OCI-LY7 (cell line): ENCODE results near the gene VIPR1. TPM values are rescaled to one million over a fixed set of nuclear protein-coding genes. Genes with fewer than 3 reads are reported as not detected.
A peak's percentile ranks its signal among the peaks of the same experiment; 100 is the strongest.

Source experiments
- BruUV-seq: library from RNA; stranded (reverse); fragments of 400-500 nt; replicated peaks from 2 replicates; lab custom pipeline; 2021; lab: Mats Ljungman, UMichigan
- CTCF ChIA-PET: fragments of 300-600 bp; sonication (Branson Sonifier 250); formaldehyde crosslinking; loops from one replicate; lab custom pipeline; 2022; ENCODE audit warnings: antibody characterized with exemption; ENCODE audit not compliant: unreplicated experiment; lab: Charles Lee
- POLR2A ChIA-PET: fragments of 300-600 bp; sonication (Branson Sonifier 250); formaldehyde crosslinking; loops from one replicate; lab custom pipeline; 2022; ENCODE audit warnings: antibody characterized with exemption; lab: Charles Lee
- DNase-seq: peaks from one replicate; pipeline ENCODE4 v3.0.0-alpha.2; 2015; ENCODE audit warnings: low spot score
- H2AFZ ChIP-seq: fragments of 200-600 bp; sonication (generic), shearing (Covaris generic); 2 replicates; pipeline ENCODE4 v1.6.1; 2014; ENCODE audit warnings: mild to moderate bottlenecking, antibody characterized with exemption, low read length, moderate library complexity
- H3K27ac ChIP-seq: fragments of 200-600 bp; sonication (generic); 2 replicates; pipeline ENCODE4 v1.5.1; 2014; ENCODE audit warnings: mixed run types, low read depth, mild to moderate bottlenecking, moderate library complexity, low read length, inconsistent platforms; ENCODE audit not compliant: poor library complexity, severe bottlenecking
- H3K36me3 ChIP-seq: fragments of 200-600 bp; sonication (generic); 2 replicates; pipeline ENCODE4 v1.6.1; 2014; ENCODE audit warnings: mild to moderate bottlenecking, antibody characterized with exemption, low read length, moderate library complexity, mixed read lengths; ENCODE audit not compliant: insufficient read depth
- H3K4me1 ChIP-seq: fragments of 200-600 bp; sonication (generic); 2 replicates; pipeline ENCODE4 v1.5.1; 2014; ENCODE audit warnings: mild to moderate bottlenecking, low read length; ENCODE audit not compliant: insufficient read depth, poor library complexity, severe bottlenecking
- H3K4me2 ChIP-seq: fragments of 200-600 bp; sonication (generic); 2 replicates; pipeline ENCODE4 v1.6.1; 2014; ENCODE audit warnings: mild to moderate bottlenecking, low read length
- H3K4me3 ChIP-seq: fragments of 200-600 bp; sonication (generic); 2 replicates; pipeline ENCODE4 v1.5.1; 2014; ENCODE audit warnings: mild to moderate bottlenecking, low read depth, low read length; ENCODE audit not compliant: poor library complexity, severe bottlenecking
- H3K79me2 ChIP-seq: fragments of 200-600 bp; sonication (generic); 2 replicates; pipeline ENCODE4 v1.6.1; 2016; ENCODE audit warnings: low read depth, mild to moderate bottlenecking, low read length, moderate library complexity, mixed read lengths; ENCODE audit not compliant: insufficient read depth
- H3K9me2 ChIP-seq: fragments of 200-600 bp; sonication (generic); 2 replicates; pipeline ENCODE4 v1.6.1; 2016; ENCODE audit warnings: mild to moderate bottlenecking, low read length, mixed read lengths; ENCODE audit not compliant: insufficient read depth
- H3K9me3 ChIP-seq: fragments of 200-600 bp; sonication (generic); 2 replicates; pipeline ENCODE4 v1.6.1; 2014; ENCODE audit warnings: mild to moderate bottlenecking, mixed run types, low read length, mixed read lengths
- H4K20me1 ChIP-seq: fragments of 200-600 bp; sonication (generic); 2 replicates; pipeline ENCODE4 v1.6.1; 2014; ENCODE audit warnings: mild to moderate bottlenecking, antibody characterized with exemption, low read length, moderate library complexity, mixed read lengths; ENCODE audit not compliant: insufficient read depth
- EZH2phosphoT487 ChIP-seq: fragments of 200-600 bp; sonication (generic); IDR thresholded peaks from 2 replicates; pipeline ENCODE4 v1.6.1; 2018; ENCODE audit warnings: low read depth, borderline replicate concordance, mild to moderate bottlenecking, mixed run types, antibody characterized with exemption, low read length, moderate library complexity, mixed read lengths
- intact Hi-C: fragments of 100-400 bp; cut with micrococcal nuclease; formaldehyde crosslinking; loops from one replicate; pipeline ENCODE4 v1.10.0; 2022; ENCODE audit not compliant: unreplicated experiment
- total RNA-seq, 2 experiments: library from RNA; depleted of rRNA in 1 of 2; stranded (reverse); fragments of >200 nt in 1 of 2; shearing (Covaris generic) in 1 of 2; gene quantifications; 2 replicates each; pipeline ENCODE4 v1.2.3, GENCODE V29; 2014 to 2022
- TF ChIP-seq, protein P1 (sequence below): fragments of 200-600 bp; sonication (generic); conservative IDR thresholded peaks from 2 replicates; pipeline ENCODE4 v1.5.1; 2014; ENCODE audit warnings: mild to moderate bottlenecking, antibody characterized with exemption, low read length, moderate library complexity, mixed read lengths

The VIPR1 gene
- total RNA-seq, 2 experiments from 2014 or later: not detected

DNA sequence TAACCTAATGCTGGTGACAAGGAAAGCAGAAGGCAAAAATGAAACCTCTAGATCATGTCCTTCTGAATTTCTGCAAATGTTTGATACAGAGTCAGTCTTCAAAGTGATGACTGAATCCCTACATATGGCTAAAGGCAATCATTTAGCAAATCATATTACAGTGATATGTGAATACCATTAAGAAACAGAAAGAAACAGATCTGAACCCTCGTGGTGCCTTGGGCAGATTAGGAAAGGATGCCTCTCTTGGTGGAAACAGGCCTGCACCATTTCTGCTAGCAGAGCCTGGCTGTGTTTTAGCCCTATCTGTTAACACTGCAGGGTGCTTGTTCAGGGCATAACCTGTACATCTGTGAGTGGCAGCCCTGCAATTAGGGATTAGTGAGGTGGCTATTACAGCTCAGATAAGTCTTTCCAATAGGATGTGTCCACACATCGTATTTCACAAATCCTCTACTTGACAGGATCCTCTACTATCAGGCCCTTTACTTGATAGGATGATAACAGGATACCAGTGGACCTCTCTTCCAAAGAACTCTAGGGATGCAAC is 67.2 kb downstream of the VIPR1 start:
- Histone ChIP-seq H2AFZ (no peak overlapping the region), H4K20me1 (no peaks in the 10 kb centered on the region), H3K4me2 (no peak overlapping the region), H3K4me1 (no peaks in the 10 kb centered on the region), H3K9me3 (peaks cover 11% of the 10 kb centered on the region), H3K27ac (no peak overlapping the region), H3K79me2 (peaks cover 9% of the 10 kb centered on the region; the same call in 1 of the 2 replicates), H3K36me3 (peaks cover 76% of the 10 kb centered on the region), H3K4me3 (no peak overlapping the region), H3K9me2 (no peaks in the 10 kb centered on the region)
- TF ChIP-seq, protein P1, sequence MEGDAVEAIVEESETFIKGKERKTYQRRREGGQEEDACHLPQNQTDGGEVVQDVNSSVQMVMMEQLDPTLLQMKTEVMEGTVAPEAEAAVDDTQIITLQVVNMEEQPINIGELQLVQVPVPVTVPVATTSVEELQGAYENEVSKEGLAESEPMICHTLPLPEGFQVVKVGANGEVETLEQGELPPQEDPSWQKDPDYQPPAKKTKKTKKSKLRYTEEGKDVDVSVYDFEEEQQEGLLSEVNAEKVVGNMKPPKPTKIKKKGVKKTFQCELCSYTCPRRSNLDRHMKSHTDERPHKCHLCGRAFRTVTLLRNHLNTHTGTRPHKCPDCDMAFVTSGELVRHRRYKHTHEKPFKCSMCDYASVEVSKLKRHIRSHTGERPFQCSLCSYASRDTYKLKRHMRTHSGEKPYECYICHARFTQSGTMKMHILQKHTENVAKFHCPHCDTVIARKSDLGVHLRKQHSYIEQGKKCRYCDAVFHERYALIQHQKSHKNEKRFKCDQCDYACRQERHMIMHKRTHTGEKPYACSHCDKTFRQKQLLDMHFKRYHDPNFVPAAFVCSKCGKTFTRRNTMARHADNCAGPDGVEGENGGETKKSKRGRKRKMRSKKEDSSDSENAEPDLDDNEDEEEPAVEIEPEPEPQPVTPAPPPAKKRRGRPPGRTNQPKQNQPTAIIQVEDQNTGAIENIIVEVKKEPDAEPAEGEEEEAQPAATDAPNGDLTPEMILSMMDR: no peak
- no peak for TF ChIP-seq EZH2phosphoT487
- intact Hi-C loops: no loop called here
- ChIA-PET POLR2A (no interaction called here), CTCF (no interaction called here)
- DNase-seq: no peak
- no TSS peak for BruUV-seq

DNA sequence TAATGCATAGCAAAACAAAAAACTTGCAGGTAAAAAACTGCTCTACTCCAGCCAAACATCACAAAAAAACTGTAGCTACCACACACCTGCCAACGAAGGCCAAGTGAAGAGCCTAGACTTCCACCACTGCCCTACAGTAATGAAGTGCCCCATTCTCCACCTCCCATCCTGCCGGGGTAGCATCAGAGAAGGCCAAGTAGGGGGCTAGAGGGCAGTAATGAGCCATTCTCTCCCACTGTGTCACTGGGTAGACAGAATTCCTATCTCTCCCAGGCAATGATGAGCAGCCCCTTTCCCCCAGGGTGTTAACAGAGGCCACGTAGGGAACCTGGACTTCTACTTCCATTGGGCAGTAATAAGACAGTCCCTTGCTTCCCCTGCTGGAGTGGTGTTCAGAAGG is 69.8 kb downstream of the VIPR1 start:
- Histone ChIP-seq H3K9me3 (peaks cover 26% of the 10 kb centered on the region), H3K4me3 (no peak overlapping the region), H3K4me1 (no peaks in the 10 kb centered on the region), H2AFZ (no peak overlapping the region), H4K20me1 (no peaks in the 10 kb centered on the region), H3K27ac (no peak overlapping the region), H3K4me2 (no peak overlapping the region), H3K79me2 (peaks cover 22% of the 10 kb centered on the region; the same call in 1 of the 2 replicates), H3K36me3 (peaks cover 75% of the 10 kb centered on the region), H3K9me2 (no peaks in the 10 kb centered on the region)
- TF ChIP-seq, protein P1: peak; percentile 77
- no peak for TF ChIP-seq EZH2phosphoT487
- POLR2A ChIA-PET: interaction anchor here (0.6 to 1.9 kb wide), 3 partner anchors 8 to 202 kb away, joined by 3 to 6 read pairs (median 6); partner anchors contain the start of gene SEC22C
- DNase-seq: peak; percentile 36
- CTCF ChIA-PET: no interaction called here
- intact Hi-C loops: no loop called here
- no TSS peak for BruUV-seq

DNA sequence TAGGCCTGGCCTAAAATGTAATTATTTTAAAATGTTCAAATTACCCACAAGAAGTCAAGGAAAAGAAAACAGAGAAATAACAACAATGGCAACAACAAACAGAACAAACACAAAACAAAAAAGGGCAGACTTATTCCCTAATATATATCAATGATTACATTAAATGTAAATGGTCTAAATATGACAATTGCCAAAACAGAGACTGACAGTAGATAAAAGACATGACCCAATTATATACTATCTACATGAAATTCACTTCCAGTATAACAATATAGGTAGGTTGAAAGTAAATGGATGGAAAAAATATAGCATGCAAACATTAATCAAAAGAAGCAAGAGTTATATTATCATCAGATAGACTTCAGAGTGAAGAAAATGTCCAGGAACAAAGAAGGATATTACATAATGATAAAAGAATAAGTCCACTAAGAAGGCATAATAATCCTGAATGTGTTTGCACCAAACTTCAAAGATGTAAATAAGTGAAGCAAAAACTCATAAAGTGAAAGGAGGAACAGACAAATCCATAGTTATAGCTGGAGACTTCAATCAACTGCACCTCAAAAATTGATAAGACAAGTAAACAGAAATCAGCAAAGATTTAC is 72.8 kb downstream of the VIPR1 start:
- no peak overlapping the region for H3K4me3 ChIP-seq
- TF ChIP-seq EZH2phosphoT487: no peak
- no TSS peak for BruUV-seq
- DNase-seq: no peak
- ChIA-PET POLR2A (interaction anchor here (2.4 kb wide), 1 partner anchor 16 kb away, joined by 11 read pairs; the partner anchor contains the start of gene SS18L2), CTCF (no interaction called here)
- no peaks in the 10 kb centered on the region for H4K20me1 ChIP-seq
- H3K36me3 ChIP-seq: peaks cover 61% of the 10 kb centered on the region
- H3K79me2 ChIP-seq: peaks cover 26% of the 10 kb centered on the region; the same call in 1 of the 2 replicates
- H3K9me2 ChIP-seq: no peaks in the 10 kb centered on the region
- intact Hi-C loops: no loop called here
- H3K4me2 ChIP-seq: no peak overlapping the region
- peaks cover 26% of the 10 kb centered on the region for H3K9me3 ChIP-seq
- no peak overlapping the region for H2AFZ ChIP-seq
- no peak overlapping the region for H3K27ac ChIP-seq
- H3K4me1 ChIP-seq: peaks cover 8% of the 10 kb centered on the region
